GM18526 (cell line): Measurements from ENCODE around the gene VSIG8.

Experiments used
- POLR2A ChIP-seq: IDR thresholded peaks from 3 replicates; pipeline ENCODE4 v1.6.1; 2011; ENCODE audit not compliant: insufficient read length; ENCODE audit errors: extremely low read depth

The VSIG8 gene

DNA sequence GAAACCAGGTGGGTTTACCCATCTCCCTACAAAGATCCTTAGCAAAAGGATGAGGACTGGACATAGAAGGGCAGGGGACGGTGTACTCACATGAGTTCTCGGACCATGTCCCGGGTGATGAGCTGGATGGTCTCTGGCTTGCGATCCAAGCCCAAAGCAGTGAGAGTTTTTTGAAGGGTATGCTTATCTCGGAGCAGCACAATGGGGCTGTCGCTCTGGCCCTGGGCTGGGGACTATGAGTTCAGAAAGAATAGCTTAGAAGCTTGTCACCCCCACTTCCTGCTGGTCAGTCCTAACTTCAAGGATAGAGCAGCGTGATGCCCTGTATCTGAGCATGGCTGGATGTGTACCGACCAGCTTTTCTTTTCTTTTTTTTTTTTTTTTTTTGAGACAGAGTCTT is 27.9 kb upstream of the VSIG8 start:
- TF ChIP-seq POLR2A, result no peak

- TF ChIP-seq POLR2A, result no peak
Observed at GRCh38 chr1:159889821-159890252, 27.4 kb upstream of the VSIG8 start.

GRCh38 chr1:159889202-159889601 is 26.7 kb upstream of the VSIG8 start:
- TF ChIP-seq POLR2A, result no peak

- TF ChIP-seq POLR2A, result no peak
Observed at GRCh38 chr1:159884296-159884695, 21.8 kb upstream of the VSIG8 start.

- no peak for TF ChIP-seq POLR2A
Observed at GRCh38 chr1:159883134-159883533, 20.7 kb upstream of the VSIG8 start.

- no peak for TF ChIP-seq POLR2A
Observed at GRCh38 chr1:159882527-159882862, 20.0 kb upstream of the VSIG8 start.

- TF ChIP-seq POLR2A, result no peak
Observed at GRCh38 chr1:159881622-159882526, 19.4 kb upstream of the VSIG8 start.

DNA sequence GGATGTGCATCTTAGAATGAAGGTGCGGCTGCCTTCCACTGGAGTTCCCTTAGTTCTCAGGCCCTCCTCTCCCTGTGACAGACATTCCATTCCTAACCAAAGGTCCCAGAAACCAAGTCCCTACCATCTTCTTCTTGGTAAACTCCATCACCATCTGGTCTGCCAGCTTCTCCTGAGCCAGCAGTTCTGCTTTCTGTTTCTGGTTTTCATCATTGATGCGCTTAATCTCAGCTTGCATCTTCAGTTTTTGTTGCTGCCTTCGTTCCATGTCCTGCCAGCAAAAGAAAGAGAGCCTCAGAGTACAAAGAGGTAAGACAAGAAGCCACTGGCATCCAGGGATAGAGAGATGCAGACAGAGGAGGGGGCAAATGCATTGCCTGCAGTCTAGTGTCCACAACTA is 18.0 kb upstream of the VSIG8 start:
- TF ChIP-seq POLR2A, result no peak

GRCh38 chr1:159879977-159880376 is 17.5 kb upstream of the VSIG8 start:
- no peak for TF ChIP-seq POLR2A

DNA sequence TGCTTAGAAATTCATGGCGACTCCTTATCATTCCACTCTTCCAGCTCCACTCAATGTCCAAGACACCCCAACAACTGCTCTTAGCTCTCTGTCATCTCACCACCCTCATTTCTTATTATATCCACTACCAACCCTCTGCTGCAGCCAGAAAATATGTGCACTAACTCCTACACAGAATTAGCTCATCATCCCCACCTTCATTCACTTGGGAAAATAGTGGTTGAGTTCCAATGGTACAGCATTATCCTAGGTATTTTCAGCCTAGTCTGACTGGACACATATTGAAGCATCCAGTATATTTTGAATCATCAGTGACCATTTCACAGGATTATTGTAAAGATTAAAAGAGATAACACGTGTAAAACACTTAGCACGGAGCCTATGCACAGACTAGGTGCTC is 16.7 kb upstream of the VSIG8 start:
- TF ChIP-seq POLR2A, result no peak

GRCh38 chr1:159877695-159878444 is 15.4 kb upstream of the VSIG8 start:
- TF ChIP-seq POLR2A, result no peak

DNA sequence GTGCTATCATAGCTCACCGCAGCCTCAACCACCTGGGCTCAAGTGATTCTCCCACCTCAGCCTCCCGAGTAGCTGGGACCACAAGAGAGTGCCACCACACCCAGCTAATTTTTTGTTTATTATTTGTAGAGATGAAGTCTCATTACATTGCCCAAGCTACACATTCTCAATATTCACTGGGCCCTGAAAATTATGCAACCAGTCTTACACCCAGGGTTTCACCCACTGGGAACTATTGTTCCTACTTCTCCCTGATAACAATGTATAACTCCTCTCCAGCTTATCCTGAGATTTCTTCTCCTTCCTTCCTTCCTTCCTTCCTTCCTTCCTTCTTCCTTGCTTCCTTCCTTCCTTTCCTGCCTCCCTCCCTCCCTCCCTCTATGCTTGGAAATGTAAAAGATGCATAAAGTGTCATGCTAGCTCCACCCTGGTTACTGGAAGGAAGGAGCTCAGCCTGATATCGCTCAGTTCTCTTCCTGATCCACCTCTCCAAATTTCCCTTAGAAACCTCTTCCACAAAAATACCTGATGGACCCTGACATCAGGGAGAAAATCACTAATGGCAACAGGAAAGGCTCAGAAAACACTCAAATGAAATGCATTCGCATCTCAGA is 11.2 kb upstream of the VSIG8 start:
- no peak for TF ChIP-seq POLR2A

- TF ChIP-seq POLR2A, result no peak
Observed at GRCh38 chr1:159872891-159873290, 10.4 kb upstream of the VSIG8 start.

- no peak for TF ChIP-seq POLR2A
Observed at GRCh38 chr1:159870704-159871103, 8.2 kb upstream of the VSIG8 start.

GRCh38 chr1:159869607-159870006 is 7.2 kb upstream of the VSIG8 start:
- no peak for TF ChIP-seq POLR2A

GRCh38 chr1:159869173-159869572 is 6.7 kb upstream of the VSIG8 start:
- no peak for TF ChIP-seq POLR2A
